SH-SY5Y (cell line): ENCODE data around the gene CCDC149.

ENCODE experiments used
- GATA2 ChIP-seq: IDR thresholded peaks from 2 replicates; pipeline ENCODE4 v1.6.1; 2011; ENCODE audit warnings: mild to moderate bottlenecking, low read depth, low read length
- GATA3 ChIP-seq: IDR thresholded peaks from 2 replicates; pipeline ENCODE4 v1.6.1; 2011; ENCODE audit warnings: low read depth, mild to moderate bottlenecking, low read length, moderate library complexity

DNA sequence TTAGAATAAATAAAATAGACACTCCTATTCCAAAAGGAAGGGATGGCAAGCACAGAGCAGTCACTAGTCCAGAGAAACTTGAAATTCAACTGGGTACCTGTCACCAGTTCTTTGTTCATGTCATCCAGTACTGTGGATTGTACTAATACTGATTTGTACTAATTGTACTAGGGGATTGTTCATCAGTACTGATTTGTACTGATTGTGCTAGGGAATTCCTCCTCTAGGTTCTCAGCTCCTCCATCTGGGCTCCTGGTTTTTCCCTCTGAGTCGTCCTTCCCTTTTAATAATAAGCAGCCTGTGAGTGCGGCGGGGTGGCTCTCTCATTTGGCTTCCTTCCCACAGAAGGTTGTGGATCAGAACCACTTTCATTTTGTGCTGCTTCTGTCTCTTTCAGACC lies 148.5 kb downstream of the CCDC149 start:
- no peak for TF ChIP-seq GATA3
- TF ChIP-seq GATA2 = no peak
